ENCODE results near the gene CORO7.

GRCh38 chr16:4364196-4365013 is 52.0 kb downstream of the CORO7 start:
- TF ChIP-seq POLR2A (IDR thresholded peaks at IDR 0.05; ENCODE audit: low read length) (no peak), CTCF (IDR thresholded peaks at IDR 0.05) (no peak), REST (IDR thresholded peaks at IDR 0.05) (no peak), MAX (IDR thresholded peaks at IDR 0.05) (no peak), EP300 (IDR thresholded peaks at IDR 0.05) (no peak), RAD21 (conservative IDR thresholded peaks at IDR 0.05 in 1 of 2, IDR thresholded peaks at IDR 0.05 in 1 of 2) (no peak), RCOR1 (IDR thresholded peaks at IDR 0.05; ENCODE audit: low read depth, low read length) (no peak), CHD4 (IDR thresholded peaks at IDR 0.05; ENCODE audit: borderline replicate concordance) (no peak), MAFK (IDR thresholded peaks at IDR 0.05; ENCODE audit: partially characterized antibody) (no peak), RFX5 (IDR thresholded peaks at IDR 0.05) (no peak)

Data from A549 (cell line).